K562 (cell line): Measurements from ENCODE around the gene CENPU. TPM values are rescaled to one million over a fixed set of nuclear protein-coding genes. Genes with fewer than 3 reads are reported as not detected.

Source experiments
- CREB1 ChIP-seq, 2 experiments: sonication (generic) in 1 of 2; formaldehyde crosslinking in 1 of 2; IDR thresholded peaks; 2 replicates each; pipeline versions ENCODE4 v1.6.1 to v1.8.0; 2012 to 2022; ENCODE audit warnings: inconsistent platforms in 1 of 2, mild to moderate bottlenecking in 1 of 2, missing genetic modification reagents in 1 of 2, moderate library complexity in 1 of 2
- KAT8 ChIP-seq: fragments of 450-650 bp; IDR thresholded peaks from 2 replicates; pipeline ENCODE4 v1.6.1; 2016; ENCODE audit warnings: low read depth, mild to moderate bottlenecking
- MED1 ChIP-seq: sonication (generic); formaldehyde crosslinking; IDR thresholded peaks from 2 replicates; pipeline ENCODE4 v1.8.1; 2023; ENCODE audit warnings: missing genetic modification reagents, borderline replicate concordance
- MTA3 ChIP-seq: fragments of 450-650 bp; formaldehyde crosslinking; IDR thresholded peaks from 2 replicates; pipeline ENCODE4 v1.6.1; 2017; ENCODE audit warnings: mild to moderate bottlenecking, borderline replicate concordance
- PCBP1 ChIP-seq: fragments of 200-400 bp; formaldehyde crosslinking; IDR thresholded peaks from 2 replicates; pipeline ENCODE4 v1.6.1; 2018; ENCODE audit warnings: mild to moderate bottlenecking, low read depth, low read length; ENCODE audit not compliant: poor library complexity, severe bottlenecking
- RBM15 ChIP-seq: fragments of 200-400 bp; formaldehyde crosslinking; IDR thresholded peaks from 2 replicates; pipeline ENCODE4 v1.6.1; 2018; ENCODE audit warnings: mild to moderate bottlenecking, low read length, moderate library complexity; ENCODE audit not compliant: insufficient read depth
- U2AF1 ChIP-seq: fragments of 200-400 bp; formaldehyde crosslinking; optimal IDR thresholded peaks from 2 replicates; pipeline ENCODE3; 2017; ENCODE audit warnings: mild to moderate bottlenecking, low read depth, low read length, moderate library complexity
- ZNF121 ChIP-seq: sonication (generic); formaldehyde crosslinking; conservative IDR thresholded peaks from 2 replicates; pipeline ENCODE4 v1.8.0; 2022; ENCODE audit warnings: missing genetic modification reagents
- ZNF384 ChIP-seq: IDR thresholded peaks from 2 replicates; pipeline ENCODE4 v1.6.1; 2012; ENCODE audit warnings: low read depth, low read length, improper control_type of control experiment
- ZNF583 ChIP-seq: fragments of 250-450 bp; sonication (Bioruptor Pico); IDR thresholded peaks from 2 replicates; pipeline ENCODE4 v1.4.0; 2020
- polyA plus RNA-seq, 8 experiments: library from polyadenylated mRNA; depleted of rRNA in 4 of 8; stranded (reverse) in 5 of 8; unstranded in 3 of 8; fragments of >200 nt; fragmentation: Nextera tagmentation in 2 of 8; fragmentation: Illumina TruSeq in 1 of 8; extraction: Ambion mirVana in 2 of 8; extraction: Trizol in 1 of 8; gene quantifications; 2 replicates each; pipeline versions ENCODE4 v1.2.1 to v1.2.3, GENCODE V29; 2011 to 2014; ENCODE audit warnings: inconsistent platforms in 1 of 8, missing spikeins in 1 of 8
- total RNA-seq, 7 experiments: library from RNA; depleted of rRNA in 6 of 7; stranded (reverse); fragments of >200 nt in 6 of 7; fragmentation: Illumina TruSeq in 2 of 7; extraction: Trizol in 2 of 7; gene quantifications; 2 replicates each; pipeline versions ENCODE4 v1.2.1 to v1.2.3, GENCODE V29; 2011 to 2021; ENCODE audit warnings: low replicate concordance in 1 of 7
- TF ChIP-seq, protein P1 (sequence below): fragments of 450-650 bp; IDR thresholded peaks from 2 replicates; pipeline ENCODE4 v1.6.1; 2016; ENCODE audit warnings: antibody characterized with exemption
- TF ChIP-seq, protein P2 (sequence below): fragments of 450-650 bp; IDR thresholded peaks from 2 replicates; pipeline ENCODE4 v1.6.1; 2018; ENCODE audit not compliant: partially characterized antibody
- TF ChIP-seq, protein P3 (sequence below): sonication (generic); formaldehyde crosslinking; IDR thresholded peaks from 2 replicates; pipeline ENCODE4 v1.8.1; 2023; ENCODE audit warnings: mild to moderate bottlenecking, missing genetic modification reagents
- TF ChIP-seq, protein P4 (sequence below): sonication (generic); formaldehyde crosslinking; IDR thresholded peaks from 2 replicates; pipeline ENCODE4 v1.5.0; 2020; ENCODE audit warnings: missing genetic modification reagents
- TF ChIP-seq, protein P5 (sequence below), 2 experiments: fragments of 450-650 bp in 1 of 2; sonication (generic) in 1 of 2; formaldehyde crosslinking; conservative IDR thresholded peaks; 2 replicates each; pipeline versions ENCODE4 v1.4.0 to v1.8.1; 2020 to 2022; ENCODE audit warnings: mild to moderate bottlenecking in 1 of 2, missing genetic modification reagents in 1 of 2

The CENPU gene
- total and polyA plus RNA-seq, 9 of the 15 experiments (the other 6 are each of a cell fraction or from before 2014, with no cell fraction given), result 39.4 to 98.7 (median 84.3) TPM

DNA sequence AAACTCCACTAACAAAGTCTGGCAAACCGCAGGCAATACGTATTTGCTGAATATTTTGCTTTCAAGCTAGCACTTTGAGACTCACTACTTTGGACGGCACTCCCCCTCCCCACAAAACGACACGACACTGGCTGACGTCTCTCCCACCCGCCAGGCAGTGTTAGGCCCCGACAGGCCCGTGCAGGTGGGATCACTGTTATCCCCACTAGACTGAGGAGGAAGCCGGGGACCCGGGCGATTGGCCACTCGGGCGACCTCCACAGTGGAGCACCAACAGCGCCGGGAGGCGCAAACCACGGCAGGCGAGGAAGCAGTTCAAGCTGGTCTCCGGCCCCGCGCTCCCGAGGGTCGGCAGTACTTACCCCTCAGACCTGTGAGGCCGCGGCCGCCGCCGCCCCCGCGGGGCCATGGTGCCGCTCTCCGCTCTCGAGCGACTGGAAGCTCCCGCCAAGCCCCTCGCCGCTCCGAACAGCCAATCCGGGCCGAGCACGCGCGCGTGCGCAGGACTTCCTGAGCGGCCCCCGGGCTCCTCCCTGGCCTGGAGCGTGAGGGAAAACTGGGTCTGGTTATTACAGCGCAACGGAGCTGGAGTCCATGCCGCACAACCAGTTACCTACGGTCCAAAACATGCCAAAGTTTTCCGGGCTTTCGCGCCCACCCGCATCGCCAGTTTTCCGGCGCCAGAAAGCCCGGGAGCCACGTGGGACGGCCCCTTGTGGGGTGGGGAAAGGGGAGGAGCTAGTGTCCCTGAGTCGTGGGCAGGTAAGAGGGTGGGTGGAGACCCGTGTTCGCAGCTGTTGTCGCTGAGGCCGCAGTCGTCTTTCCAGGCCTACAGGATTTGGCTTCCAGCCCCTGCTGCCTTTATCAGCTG lies at the start of gene CENPU (continued):
- TF ChIP-seq KAT8 (no peak), ZNF121 (CRISPR knock-in tag) (no peak), U2AF1 (peak; percentile 97), RBM15 (no peak), ZNF384 (peak; percentile 64), MED1 (CRISPR knock-in tag) (no peak), ZNF583 (CRISPR knock-in tag) (no peak), CREB1 (IDR thresholded peaks at IDR 0.05) (peak; percentile 82), CREB1 (CRISPR knock-in tag; IDR thresholded peaks at IDR 0.05) (peak; percentile 88), MTA3 (peak; percentile 96), PCBP1 (peak; percentile 62)
- TF ChIP-seq, protein P1, sequence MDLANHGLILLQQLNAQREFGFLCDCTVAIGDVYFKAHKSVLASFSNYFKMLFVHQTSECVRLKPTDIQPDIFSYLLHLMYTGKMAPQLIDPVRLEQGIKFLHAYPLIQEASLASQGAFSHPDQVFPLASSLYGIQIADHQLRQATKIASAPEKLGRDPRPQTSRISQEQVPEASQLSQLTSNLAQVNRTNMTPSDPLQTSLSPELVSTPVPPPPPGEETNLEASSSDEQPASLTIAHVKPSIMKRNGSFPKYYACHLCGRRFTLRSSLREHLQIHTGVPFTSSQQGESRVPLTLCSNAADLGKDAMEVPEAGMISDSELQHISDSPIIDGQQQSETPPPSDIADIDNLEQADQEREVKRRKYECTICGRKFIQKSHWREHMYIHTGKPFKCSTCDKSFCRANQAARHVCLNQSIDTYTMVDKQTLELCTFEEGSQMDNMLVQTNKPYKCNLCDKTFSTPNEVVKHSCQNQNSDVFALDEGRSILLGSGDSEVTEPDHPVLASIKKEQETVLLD, result peak; percentile 95
- TF ChIP-seq, protein P2, sequence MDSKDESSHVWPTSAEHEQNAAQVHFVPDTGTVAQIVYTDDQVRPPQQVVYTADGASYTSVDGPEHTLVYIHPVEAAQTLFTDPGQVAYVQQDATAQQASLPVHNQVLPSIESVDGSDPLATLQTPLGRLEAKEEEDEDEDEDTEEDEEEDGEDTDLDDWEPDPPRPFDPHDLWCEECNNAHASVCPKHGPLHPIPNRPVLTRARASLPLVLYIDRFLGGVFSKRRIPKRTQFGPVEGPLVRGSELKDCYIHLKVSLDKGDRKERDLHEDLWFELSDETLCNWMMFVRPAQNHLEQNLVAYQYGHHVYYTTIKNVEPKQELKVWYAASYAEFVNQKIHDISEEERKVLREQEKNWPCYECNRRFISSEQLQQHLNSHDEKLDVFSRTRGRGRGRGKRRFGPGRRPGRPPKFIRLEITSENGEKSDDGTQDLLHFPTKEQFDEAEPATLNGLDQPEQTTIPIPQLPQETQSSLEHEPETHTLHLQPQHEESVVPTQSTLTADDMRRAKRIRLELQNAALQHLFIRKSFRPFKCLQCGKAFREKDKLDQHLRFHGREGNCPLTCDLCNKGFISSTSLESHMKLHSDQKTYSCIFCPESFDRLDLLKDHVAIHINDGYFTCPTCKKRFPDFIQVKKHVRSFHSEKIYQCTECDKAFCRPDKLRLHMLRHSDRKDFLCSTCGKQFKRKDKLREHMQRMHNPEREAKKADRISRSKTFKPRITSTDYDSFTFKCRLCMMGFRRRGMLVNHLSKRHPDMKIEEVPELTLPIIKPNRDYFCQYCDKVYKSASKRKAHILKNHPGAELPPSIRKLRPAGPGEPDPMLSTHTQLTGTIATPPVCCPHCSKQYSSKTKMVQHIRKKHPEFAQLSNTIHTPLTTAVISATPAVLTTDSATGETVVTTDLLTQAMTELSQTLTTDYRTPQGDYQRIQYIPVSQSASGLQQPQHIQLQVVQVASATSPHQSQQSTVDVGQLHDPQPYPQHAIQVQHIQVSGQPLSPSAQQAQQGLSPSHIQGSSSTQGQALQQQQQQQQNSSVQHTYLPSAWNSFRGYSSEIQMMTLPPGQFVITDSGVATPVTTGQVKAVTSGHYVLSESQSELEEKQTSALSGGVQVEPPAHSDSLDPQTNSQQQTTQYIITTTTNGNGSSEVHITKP, result peak; percentile 40
- TF ChIP-seq, protein P3, sequence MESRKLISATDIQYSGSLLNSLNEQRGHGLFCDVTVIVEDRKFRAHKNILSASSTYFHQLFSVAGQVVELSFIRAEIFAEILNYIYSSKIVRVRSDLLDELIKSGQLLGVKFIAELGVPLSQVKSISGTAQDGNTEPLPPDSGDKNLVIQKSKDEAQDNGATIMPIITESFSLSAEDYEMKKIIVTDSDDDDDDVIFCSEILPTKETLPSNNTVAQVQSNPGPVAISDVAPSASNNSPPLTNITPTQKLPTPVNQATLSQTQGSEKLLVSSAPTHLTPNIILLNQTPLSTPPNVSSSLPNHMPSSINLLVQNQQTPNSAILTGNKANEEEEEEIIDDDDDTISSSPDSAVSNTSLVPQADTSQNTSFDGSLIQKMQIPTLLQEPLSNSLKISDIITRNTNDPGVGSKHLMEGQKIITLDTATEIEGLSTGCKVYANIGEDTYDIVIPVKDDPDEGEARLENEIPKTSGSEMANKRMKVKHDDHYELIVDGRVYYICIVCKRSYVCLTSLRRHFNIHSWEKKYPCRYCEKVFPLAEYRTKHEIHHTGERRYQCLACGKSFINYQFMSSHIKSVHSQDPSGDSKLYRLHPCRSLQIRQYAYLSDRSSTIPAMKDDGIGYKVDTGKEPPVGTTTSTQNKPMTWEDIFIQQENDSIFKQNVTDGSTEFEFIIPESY (CRISPR knock-in tag), result peak; percentile 89
- TF ChIP-seq, protein P4, sequence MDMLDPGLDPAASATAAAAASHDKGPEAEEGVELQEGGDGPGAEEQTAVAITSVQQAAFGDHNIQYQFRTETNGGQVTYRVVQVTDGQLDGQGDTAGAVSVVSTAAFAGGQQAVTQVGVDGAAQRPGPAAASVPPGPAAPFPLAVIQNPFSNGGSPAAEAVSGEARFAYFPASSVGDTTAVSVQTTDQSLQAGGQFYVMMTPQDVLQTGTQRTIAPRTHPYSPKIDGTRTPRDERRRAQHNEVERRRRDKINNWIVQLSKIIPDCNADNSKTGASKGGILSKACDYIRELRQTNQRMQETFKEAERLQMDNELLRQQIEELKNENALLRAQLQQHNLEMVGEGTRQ (CRISPR knock-in tag), result peak; percentile 84
- TF ChIP-seq, protein P5, sequence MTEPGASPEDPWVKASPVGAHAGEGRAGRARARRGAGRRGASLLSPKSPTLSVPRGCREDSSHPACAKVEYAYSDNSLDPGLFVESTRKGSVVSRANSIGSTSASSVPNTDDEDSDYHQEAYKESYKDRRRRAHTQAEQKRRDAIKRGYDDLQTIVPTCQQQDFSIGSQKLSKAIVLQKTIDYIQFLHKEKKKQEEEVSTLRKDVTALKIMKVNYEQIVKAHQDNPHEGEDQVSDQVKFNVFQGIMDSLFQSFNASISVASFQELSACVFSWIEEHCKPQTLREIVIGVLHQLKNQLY (CRISPR knock-in tag; conservative IDR thresholded peaks at IDR 0.05), result no peak
